NB4 (cell line): ENCODE data around the gene PROX1.

Source experiments
- DNase-seq: peaks from one replicate; pipeline ENCODE4 v3.0.0; 2010; ENCODE audit warnings: low read depth
- H3K4me3 ChIP-seq: one replicate; pipeline ENCODE4 v1.5.1; 2011; ENCODE audit warnings: mild to moderate bottlenecking, low read depth, low read length, moderate library complexity
- MYC ChIP-seq: IDR thresholded peaks from 2 replicates; pipeline ENCODE4 v1.6.1; 2011; ENCODE audit warnings: low read depth, low read length
- POLR2A ChIP-seq: IDR thresholded peaks from 2 replicates; pipeline ENCODE4 v1.6.1; 2011; ENCODE audit warnings: mild to moderate bottlenecking; ENCODE audit not compliant: insufficient read length; ENCODE audit errors: extremely low read depth
- TF ChIP-seq, protein P1 (sequence below): IDR thresholded peaks from one replicate; pipeline ENCODE4 v1.5.1; 2012; ENCODE audit warnings: low read depth, low read length
- TF ChIP-seq, protein P2 (sequence below): IDR thresholded peaks from 2 replicates; pipeline ENCODE4 v1.6.1; 2011; ENCODE audit warnings: low read depth, low read length

PROX1 gene

DNA sequence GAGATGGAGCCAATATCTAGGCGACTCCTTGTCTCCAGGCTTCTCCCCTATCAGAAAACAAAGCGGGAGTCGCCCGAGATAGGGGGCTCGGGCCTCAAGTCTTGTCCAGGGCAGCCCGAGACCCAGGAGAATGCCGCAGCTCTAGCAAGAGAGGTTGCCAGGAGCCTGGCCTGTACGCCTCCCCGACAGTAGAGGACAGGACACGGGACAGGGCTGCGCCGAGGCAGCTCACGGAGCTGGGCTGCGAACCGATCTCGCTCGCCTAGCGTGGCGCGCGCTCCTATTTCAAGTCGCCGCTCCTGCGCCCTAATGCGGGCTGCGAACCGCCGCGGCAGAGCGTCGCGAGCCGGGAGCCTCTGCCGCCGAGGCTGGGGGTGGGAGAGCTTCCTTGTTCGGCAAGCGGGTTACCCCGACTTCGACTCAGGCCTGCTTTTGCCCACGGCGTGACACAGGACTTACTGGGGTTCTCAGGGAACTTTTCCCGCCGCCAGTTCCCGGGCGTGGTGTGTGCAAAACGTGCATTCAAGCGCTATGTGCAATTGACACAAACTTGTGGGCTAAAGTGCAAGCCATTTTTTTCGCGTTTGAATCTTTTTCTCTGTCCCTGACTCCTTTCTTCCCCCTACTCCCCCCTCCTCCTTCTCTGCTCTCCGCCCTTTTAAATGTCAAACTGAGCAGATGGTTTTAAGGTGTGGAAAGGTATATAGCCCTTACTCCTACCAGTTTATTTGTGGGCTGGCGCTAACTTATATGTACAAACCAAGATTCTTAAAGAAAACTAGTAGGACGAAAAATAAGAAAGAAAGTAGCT is 2.4 kb upstream of the PROX1 start:
- no peak for DNase-seq
- no peak overlapping the region for H3K4me3 ChIP-seq
- no peak for TF ChIP-seq POLR2A
- TF ChIP-seq, protein P1, sequence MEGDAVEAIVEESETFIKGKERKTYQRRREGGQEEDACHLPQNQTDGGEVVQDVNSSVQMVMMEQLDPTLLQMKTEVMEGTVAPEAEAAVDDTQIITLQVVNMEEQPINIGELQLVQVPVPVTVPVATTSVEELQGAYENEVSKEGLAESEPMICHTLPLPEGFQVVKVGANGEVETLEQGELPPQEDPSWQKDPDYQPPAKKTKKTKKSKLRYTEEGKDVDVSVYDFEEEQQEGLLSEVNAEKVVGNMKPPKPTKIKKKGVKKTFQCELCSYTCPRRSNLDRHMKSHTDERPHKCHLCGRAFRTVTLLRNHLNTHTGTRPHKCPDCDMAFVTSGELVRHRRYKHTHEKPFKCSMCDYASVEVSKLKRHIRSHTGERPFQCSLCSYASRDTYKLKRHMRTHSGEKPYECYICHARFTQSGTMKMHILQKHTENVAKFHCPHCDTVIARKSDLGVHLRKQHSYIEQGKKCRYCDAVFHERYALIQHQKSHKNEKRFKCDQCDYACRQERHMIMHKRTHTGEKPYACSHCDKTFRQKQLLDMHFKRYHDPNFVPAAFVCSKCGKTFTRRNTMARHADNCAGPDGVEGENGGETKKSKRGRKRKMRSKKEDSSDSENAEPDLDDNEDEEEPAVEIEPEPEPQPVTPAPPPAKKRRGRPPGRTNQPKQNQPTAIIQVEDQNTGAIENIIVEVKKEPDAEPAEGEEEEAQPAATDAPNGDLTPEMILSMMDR, result no peak
- TF ChIP-seq MYC, result no peak
- TF ChIP-seq, protein P2, sequence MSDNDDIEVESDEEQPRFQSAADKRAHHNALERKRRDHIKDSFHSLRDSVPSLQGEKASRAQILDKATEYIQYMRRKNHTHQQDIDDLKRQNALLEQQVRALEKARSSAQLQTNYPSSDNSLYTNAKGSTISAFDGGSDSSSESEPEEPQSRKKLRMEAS, result no peak

DNA sequence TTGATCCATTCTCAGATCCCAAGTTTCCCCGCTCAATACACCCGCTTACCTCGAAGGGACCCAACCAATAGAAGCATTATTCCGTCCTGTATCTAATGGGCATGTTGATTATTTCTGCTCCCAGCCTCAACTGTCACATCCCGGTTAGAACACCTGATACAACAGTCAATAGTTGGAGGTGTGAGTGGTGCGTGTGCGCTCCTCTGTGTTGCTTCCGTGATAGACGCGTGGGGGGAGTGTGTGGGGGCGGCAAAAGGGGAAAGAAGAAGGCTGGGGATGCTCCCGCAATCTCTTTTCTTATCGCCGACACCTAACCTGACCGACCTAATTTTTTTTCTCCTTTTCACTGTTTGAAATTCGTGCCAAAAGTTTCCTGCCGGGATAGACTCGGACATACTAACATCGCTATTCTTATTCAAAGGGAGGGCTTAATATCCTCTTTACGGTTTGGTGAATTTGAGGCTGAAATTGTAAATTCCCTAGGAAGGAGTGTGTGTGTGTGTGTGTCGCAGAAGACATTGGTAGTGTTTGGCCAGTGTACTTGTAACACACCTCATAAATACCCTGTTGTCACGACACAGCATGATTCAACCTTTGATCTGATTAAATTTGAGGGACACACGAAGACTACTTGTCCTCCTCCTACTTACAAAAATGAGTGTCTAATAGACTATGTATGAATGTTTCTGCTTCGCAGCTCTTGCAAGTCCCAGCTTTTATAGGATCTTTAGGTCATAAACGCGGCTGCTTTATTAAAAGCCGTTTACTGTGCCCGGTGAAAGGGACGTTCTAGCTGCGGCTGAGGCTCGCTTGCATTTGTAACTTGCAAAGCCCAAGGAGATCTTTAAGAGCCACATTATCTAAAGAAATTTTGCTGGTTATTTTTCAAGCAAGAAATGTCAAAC is 1.5 kb upstream of the PROX1 start:
- H3K4me3 ChIP-seq, result no peak overlapping the region
- TF ChIP-seq POLR2A (no peak), MYC (no peak)
- TF ChIP-seq, protein P2, result no peak
- TF ChIP-seq, protein P1, result no peak
- no peak for DNase-seq

DNA sequence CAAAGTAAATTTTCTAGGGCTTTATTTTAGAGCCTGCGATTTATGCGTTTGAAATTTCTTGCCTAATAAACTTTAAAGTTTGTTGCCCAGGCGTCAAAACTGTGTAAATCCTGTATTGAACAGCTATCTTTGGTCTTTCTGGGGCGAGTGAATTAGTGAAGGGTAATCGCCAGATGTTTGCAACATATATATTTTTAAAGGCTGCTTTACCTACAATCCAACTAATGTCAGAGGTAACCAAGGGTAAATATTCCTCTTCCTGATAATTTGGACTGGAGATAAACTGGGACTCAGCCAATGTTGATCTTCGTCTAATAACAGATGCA is 885 bp upstream of the PROX1 start:
- no peak overlapping the region for H3K4me3 ChIP-seq
- TF ChIP-seq, protein P2, result no peak

DNA sequence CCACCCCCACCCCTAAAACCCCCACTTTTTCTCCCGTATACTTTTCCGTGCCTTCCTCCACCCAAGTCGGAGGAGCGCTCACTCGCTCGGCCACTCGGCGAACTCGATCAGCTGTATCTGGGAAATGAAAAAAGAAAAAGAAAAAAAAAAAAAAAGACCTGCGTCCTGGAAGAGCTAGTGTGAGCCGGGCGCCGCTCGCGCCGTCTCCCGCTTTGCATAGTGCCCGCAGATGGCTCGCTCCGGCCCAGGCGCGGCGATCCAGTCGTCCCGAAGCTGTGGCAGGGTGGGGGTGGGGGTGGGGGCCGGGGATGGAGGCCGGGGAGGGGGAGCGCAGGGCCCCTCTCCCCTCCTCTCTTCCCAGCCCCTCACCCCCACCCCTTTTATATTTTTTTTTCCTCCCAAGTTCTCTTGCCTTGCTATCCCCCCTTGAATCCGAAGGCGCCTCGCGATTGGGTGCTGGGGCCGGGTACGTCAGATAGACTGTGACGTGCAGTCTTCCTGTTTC is 299 bp upstream of the PROX1 start:
- no peak for TF ChIP-seq MYC
- TF ChIP-seq, protein P1, result no peak
- TF ChIP-seq POLR2A, result no peak
- TF ChIP-seq, protein P2, result no peak
- no peak overlapping the region for H3K4me3 ChIP-seq
- no peak for DNase-seq

More for the DNA sequence above, 885 bp upstream of the PROX1 start:
- DNase-seq, result no peak

DNA sequence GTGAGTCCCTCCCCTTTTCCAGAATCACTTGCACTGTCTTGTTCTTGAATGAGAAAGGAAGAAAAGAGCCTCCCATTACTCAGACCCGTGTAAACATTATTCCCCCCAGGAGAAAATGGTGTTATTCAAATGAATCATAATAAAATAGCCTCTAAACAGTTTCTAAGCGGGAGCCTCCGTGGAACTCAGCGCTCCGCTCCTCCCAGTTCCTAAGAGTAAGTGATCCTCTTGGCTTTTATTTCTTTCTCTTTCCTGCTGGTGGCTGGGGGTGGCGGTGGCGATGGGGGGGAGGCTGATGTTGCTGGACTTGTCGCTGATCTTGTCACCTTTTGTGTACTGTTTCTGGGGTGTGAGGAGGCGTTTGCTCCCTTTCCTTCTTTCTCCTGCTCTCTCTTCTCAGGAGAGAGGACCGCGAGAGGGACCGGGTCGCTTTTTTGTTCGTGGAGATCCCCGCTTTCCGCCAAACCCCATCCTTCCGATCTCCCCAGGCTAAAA is 781 bp downstream of the PROX1 start:
- no peak for DNase-seq
- no peak overlapping the region for H3K4me3 ChIP-seq

More for the DNA sequence above, 781 bp downstream of the PROX1 start:
- TF ChIP-seq, protein P2, result no peak
- TF ChIP-seq MYC, result no peak
- TF ChIP-seq POLR2A, result no peak
- TF ChIP-seq, protein P1, result no peak
